ENCODE results near the gene ST3GAL5. TPM values are rescaled to one million over a fixed set of nuclear protein-coding genes. Genes with fewer than 3 reads are reported as not detected.

ST3GAL5 gene
- total RNA-seq, 1 donor from 2014 or later, result 25.8 TPM

GRCh38 chr2:85828725-85829124 is 60.1 kb downstream of the ST3GAL5 start:
- H3K9me3 Mint-ChIP-seq, result peaks cover 10% of the 10 kb centered on the region
- H3K4me3 Mint-ChIP-seq, result no peak overlapping the region
- peaks cover 3% of the 10 kb centered on the region for H3K27me3 Mint-ChIP-seq (ENCODE audit: low read depth)
- peaks cover 10% of the 10 kb centered on the region for H3K4me1 Mint-ChIP-seq
- no peaks in the 10 kb centered on the region for H3K36me3 Mint-ChIP-seq
- no peak overlapping the region for H3K27ac Mint-ChIP-seq
- DNase-seq (ENCODE audit: low spot score in 2 of 2, unreplicated experiment in 2 of 2), result no peak
- no peak for TF ChIP-seq CTCF (IDR thresholded peaks at IDR 0.05; ENCODE audit: unreplicated experiment)

- Mint-ChIP-seq H3K27me3 (ENCODE audit: low read depth) (peaks cover 3% of the 10 kb centered on the region), H3K4me3 (no peak overlapping the region), H3K4me1 (peaks cover 10% of the 10 kb centered on the region), H3K9me3 (peaks cover 4% of the 10 kb centered on the region), H3K36me3 (no peaks in the 10 kb centered on the region), H3K27ac (no peak overlapping the region)
- TF ChIP-seq CTCF (IDR thresholded peaks at IDR 0.05; ENCODE audit: unreplicated experiment), result no peak
- DNase-seq (ENCODE audit: low spot score in 2 of 2, unreplicated experiment in 2 of 2), result no peak
Observed at GRCh38 chr2:85827879-85828569, 60.8 kb downstream of the ST3GAL5 start.

GRCh38 chr2:85826990-85827878 is 61.6 kb downstream of the ST3GAL5 start:
- peaks cover 9% of the 10 kb centered on the region for H3K27me3 Mint-ChIP-seq (ENCODE audit: low read depth)
- H3K9me3 Mint-ChIP-seq, result peaks cover 3% of the 10 kb centered on the region
- H3K4me1 Mint-ChIP-seq, result peaks cover 10% of the 10 kb centered on the region
- no peak overlapping the region for H3K4me3 Mint-ChIP-seq
- TF ChIP-seq CTCF (IDR thresholded peaks at IDR 0.05; ENCODE audit: unreplicated experiment), result peak; percentile 74
- peak in 1 of 2 experiments; percentile 80 for DNase-seq (ENCODE audit: low spot score in 2 of 2, unreplicated experiment in 2 of 2)
- H3K27ac Mint-ChIP-seq, result no peak overlapping the region
- no peaks in the 10 kb centered on the region for H3K36me3 Mint-ChIP-seq

- Mint-ChIP-seq H3K4me3 (no peak overlapping the region), H3K9me3 (peaks cover 3% of the 10 kb centered on the region), H3K27ac (no peak overlapping the region), H3K4me1 (peaks cover 10% of the 10 kb centered on the region), H3K27me3 (ENCODE audit: low read depth) (peaks cover 20% of the 10 kb centered on the region), H3K36me3 (no peaks in the 10 kb centered on the region)
- no peak for TF ChIP-seq CTCF (IDR thresholded peaks at IDR 0.05; ENCODE audit: unreplicated experiment)
- no peak for DNase-seq (ENCODE audit: low spot score in 2 of 2, unreplicated experiment in 2 of 2)
Observed at GRCh38 chr2:85823951-85824350, 64.8 kb downstream of the ST3GAL5 start.

GRCh38 chr2:85822766-85823165 is 66.0 kb downstream of the ST3GAL5 start:
- Mint-ChIP-seq H3K27me3 (ENCODE audit: low read depth) (peaks cover 25% of the 10 kb centered on the region), H3K9me3 (peaks cover 3% of the 10 kb centered on the region), H3K4me1 (peaks cover 6% of the 10 kb centered on the region), H3K27ac (no peak overlapping the region), H3K36me3 (no peaks in the 10 kb centered on the region), H3K4me3 (no peak overlapping the region)
- TF ChIP-seq CTCF (IDR thresholded peaks at IDR 0.05; ENCODE audit: unreplicated experiment), result no peak
- no peak for DNase-seq (ENCODE audit: low spot score in 2 of 2, unreplicated experiment in 2 of 2)

All from mesothelial cell of epicardium (in vitro differentiated cells).